Ovary (tissue), 9 donors: ENCODE measurements around the gene CACNB4. TPM values are rescaled to one million over a fixed set of nuclear protein-coding genes. Genes with fewer than 3 reads are reported as not detected.

ENCODE experiments used
- DNase-seq, 5 donors: peaks; one replicate each; pipeline ENCODE4 v3.0.0-alpha.2; 2019 to 2020
- H3K27ac ChIP-seq, 2 donors: fragments of 200-600 bp; one replicate each; pipeline versions ENCODE4 v1.5.1 to v1.8.0; 2019 to 2022
- H3K27me3 ChIP-seq: fragments of 200-600 bp; one replicate; pipeline ENCODE4 v1.8.0; 2022
- H3K36me3 ChIP-seq: fragments of 200-600 bp; sonication (generic); one replicate; pipeline ENCODE4 v1.5.1; 2019
- H3K4me1 ChIP-seq: one replicate; pipeline ENCODE4 v1.8.1; 2013; ENCODE audit warnings: mild to moderate bottlenecking, moderate library complexity; ENCODE audit not compliant: insufficient read depth
- H3K4me3 ChIP-seq: fragments of 200-600 bp; sonication (generic); one replicate; pipeline ENCODE4 v1.5.1; 2017
- H3K9me3 ChIP-seq, 2 donors: fragments of 200-600 bp in 1 of 2; sonication (generic) in 1 of 2; one replicate each; pipeline versions ENCODE4 v1.5.1 to v1.8.1; 2013 to 2019; ENCODE audit warnings: mild to moderate bottlenecking in 1 of 2, moderate library complexity in 1 of 2
- EP300 ChIP-seq: sonication (generic); formaldehyde crosslinking; IDR thresholded peaks from one replicate; pipeline ENCODE4 v1.6.1; 2017; ENCODE audit warnings: antibody characterized with exemption
- POLR2A ChIP-seq: fragments of 450-650 bp; IDR thresholded peaks from one replicate; pipeline ENCODE4 v1.6.1; 2017; ENCODE audit warnings: antibody characterized with exemption, mild to moderate bottlenecking, moderate library complexity
- WGBS, 3 donors: extraction: QIAGEN DNeasy Blood & Tissue Kit in 1 of 3; methylation state at CpG; one replicate each; pipeline versions ENCODE4 v1.1.5 to v1.1.7; 2013 to 2017; 5-methylcytosine and 5-hydroxymethylcytosine counted together
- intact Hi-C, 4 donors: fragments of 100-400 bp; cut with DNase I; formaldehyde crosslinking; loops; one replicate each; pipeline versions ENCODE4 v1.11.0 to v1.15.1; 2022 to 2023
- polyA plus RNA-seq, 2 donors: library from polyadenylated mRNA; stranded (reverse); fragments of 200-250 nt in 1 of 2; fragments of 350-450 nt in 1 of 2; fragmentation: Illumina TruSeq in 1 of 2; extraction: RNeasy Lipid Tissue Mini Kit (QIAGEN cat#74804) in 1 of 2; gene quantifications; one replicate each; pipeline ENCODE4 v1.2.3, GENCODE V29; 2013 to 2014
- total RNA-seq, 7 donors: library from RNA; depleted of rRNA in 2 of 7; stranded (reverse); fragments of >200 nt in 2 of 7; fragmentation: NEBNext Ultra II Directional in 3 of 7; extraction: Animal tissue kit (Norgen Biotek cat#: 25700) in 3 of 7; gene quantifications; one replicate each; pipeline versions ENCODE4 v1.1.0 to v1.2.4, GENCODE V29; 2016 to 2023
- TF ChIP-seq, protein P1 (sequence below), 3 donors: fragments of 450-650 bp in 2 of 3; fragments of 200-600 bp in 1 of 3; IDR thresholded peaks; one replicate each; pipeline versions ENCODE4 v1.5.1 to v1.8.0; 2016 to 2022; ENCODE audit warnings: antibody characterized with exemption in 3 of 3, mild to moderate bottlenecking in 1 of 3
- donor health status: DM: no; HTN: no; CAD: no; lungs with moderate emphysema.
- donor health status: DM: no; HTN: no; CAD: no.
- donor health status: Bipolar disorder and iron deficiency.
- donor health status: DM: yes; HTN: yes; CAD: no.
- donor health status: DM: no; HTN: no; CAD: no.
- donor health status: DM: yes; HTN: yes; CAD: no.

Gene CACNB4
- total and polyA plus RNA-seq, 9 donors = 0.23 to 1.9 (median 1.0) TPM

DNA sequence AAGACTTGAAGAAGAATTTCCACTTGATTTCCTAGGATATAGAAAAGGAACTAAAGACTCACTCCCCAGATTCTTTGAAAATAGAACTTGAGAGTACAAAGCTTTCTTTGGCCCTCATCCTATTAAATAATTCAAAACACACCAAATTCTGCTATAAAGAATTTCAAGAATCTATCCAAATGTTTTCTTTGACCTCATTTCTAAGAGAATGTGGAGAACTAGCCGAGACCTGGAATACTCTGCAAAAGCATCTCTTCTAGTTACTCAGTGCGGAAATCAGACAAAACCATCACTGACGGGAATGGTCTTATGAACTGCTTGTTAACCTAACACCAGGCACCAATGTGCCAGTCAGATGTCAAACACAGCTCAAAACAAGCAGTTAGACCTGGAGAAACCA lies 226.4 kb downstream of the CACNB4 start:
- DNase-seq = no peak
- TF ChIP-seq POLR2A (no peak), EP300 (no peak)
- TF ChIP-seq, protein P1, sequence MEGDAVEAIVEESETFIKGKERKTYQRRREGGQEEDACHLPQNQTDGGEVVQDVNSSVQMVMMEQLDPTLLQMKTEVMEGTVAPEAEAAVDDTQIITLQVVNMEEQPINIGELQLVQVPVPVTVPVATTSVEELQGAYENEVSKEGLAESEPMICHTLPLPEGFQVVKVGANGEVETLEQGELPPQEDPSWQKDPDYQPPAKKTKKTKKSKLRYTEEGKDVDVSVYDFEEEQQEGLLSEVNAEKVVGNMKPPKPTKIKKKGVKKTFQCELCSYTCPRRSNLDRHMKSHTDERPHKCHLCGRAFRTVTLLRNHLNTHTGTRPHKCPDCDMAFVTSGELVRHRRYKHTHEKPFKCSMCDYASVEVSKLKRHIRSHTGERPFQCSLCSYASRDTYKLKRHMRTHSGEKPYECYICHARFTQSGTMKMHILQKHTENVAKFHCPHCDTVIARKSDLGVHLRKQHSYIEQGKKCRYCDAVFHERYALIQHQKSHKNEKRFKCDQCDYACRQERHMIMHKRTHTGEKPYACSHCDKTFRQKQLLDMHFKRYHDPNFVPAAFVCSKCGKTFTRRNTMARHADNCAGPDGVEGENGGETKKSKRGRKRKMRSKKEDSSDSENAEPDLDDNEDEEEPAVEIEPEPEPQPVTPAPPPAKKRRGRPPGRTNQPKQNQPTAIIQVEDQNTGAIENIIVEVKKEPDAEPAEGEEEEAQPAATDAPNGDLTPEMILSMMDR (IDR thresholded peaks at IDR 0.05) = no peak
- no peak overlapping the region for H3K4me3 ChIP-seq
- no peaks in the 10 kb centered on the region for H3K9me3 ChIP-seq
- H3K36me3 ChIP-seq = no peaks in the 10 kb centered on the region
- WGBS, 3 donors = 32 to 40% (median 35%) methylated on average over 3 of the region's 3 CpGs
- no peak overlapping the region for H3K27ac ChIP-seq
- H3K4me1 ChIP-seq = no peaks in the 10 kb centered on the region
- H3K27me3 ChIP-seq = no peaks in the 10 kb centered on the region
- intact Hi-C loops = loop anchor here in 1 of 4 donors (10.0 kb wide), 1 partner anchor 258 kb away; no protein-coding TSS in a partner anchor

DNA sequence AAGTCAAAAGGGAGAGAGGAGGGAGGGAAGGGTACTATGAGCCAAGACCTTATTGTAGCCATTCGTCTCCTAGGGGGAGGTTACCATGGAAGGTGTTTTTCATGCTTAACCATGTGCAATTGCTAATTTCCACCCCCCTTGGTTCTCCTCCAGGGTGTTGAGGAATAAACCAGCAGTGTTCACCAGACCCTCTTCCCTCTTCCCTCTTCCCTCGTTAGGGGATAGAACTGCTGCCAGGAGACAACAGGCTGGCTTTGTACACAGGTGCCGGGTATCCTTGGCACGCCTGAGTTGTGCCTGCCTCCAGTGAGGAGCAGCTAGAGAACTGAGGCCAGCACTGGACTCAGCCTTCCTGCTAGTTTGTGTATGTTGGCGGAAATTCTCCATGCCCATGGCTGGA lies 229.6 kb downstream of the CACNB4 start:
- no peak for DNase-seq
- TF ChIP-seq, protein P1 (IDR thresholded peaks at IDR 0.05) = no peak
- TF ChIP-seq POLR2A (no peak), EP300 (no peak)
- Histone ChIP-seq H3K4me1 (no peaks in the 10 kb centered on the region), H3K36me3 (no peaks in the 10 kb centered on the region), H3K9me3 (no peaks in the 10 kb centered on the region), H3K27me3 (no peaks in the 10 kb centered on the region), H3K4me3 (no peak overlapping the region), H3K27ac (no peak overlapping the region)
- intact Hi-C loops = no loop called here
- 83 to 88% (median 86%) methylated on average over 5 of the region's 5 CpGs for WGBS, 3 donors

DNA sequence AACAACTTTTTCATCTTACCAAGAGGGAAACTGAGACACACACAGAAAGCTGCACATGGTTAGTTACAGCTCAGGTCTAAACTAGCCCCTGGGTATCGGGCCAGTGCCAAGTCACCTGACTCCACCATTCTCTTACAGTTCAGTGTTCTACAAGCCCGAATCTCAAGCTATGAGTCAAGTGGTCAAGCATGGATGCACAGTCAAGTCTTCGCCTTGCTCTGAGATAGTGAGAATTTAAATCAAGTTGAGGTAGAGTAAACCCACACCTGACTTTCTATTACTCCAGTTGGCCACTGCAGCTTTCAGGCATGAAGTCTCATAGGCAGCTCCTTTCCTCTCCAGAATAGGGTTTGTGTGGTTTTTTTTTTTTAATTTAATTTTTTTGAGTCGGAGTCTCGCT lies 236.1 kb downstream of the CACNB4 start:
- TF ChIP-seq, protein P1 (IDR thresholded peaks at IDR 0.05) = no peak
- TF ChIP-seq EP300 (no peak), POLR2A (no peak)
- no peaks in the 10 kb centered on the region for H3K27me3 ChIP-seq
- H3K27ac ChIP-seq = no peak overlapping the region
- intact Hi-C loops = no loop called here
- H3K9me3 ChIP-seq = no peaks in the 10 kb centered on the region
- no peak overlapping the region for H3K4me3 ChIP-seq
- no peak for DNase-seq
- no peaks in the 10 kb centered on the region for H3K4me1 ChIP-seq
- no peaks in the 10 kb centered on the region for H3K36me3 ChIP-seq
- WGBS, 3 donors = 93 to 96% (median 94%) methylated on average over 5 of the region's 5 CpGs

DNA sequence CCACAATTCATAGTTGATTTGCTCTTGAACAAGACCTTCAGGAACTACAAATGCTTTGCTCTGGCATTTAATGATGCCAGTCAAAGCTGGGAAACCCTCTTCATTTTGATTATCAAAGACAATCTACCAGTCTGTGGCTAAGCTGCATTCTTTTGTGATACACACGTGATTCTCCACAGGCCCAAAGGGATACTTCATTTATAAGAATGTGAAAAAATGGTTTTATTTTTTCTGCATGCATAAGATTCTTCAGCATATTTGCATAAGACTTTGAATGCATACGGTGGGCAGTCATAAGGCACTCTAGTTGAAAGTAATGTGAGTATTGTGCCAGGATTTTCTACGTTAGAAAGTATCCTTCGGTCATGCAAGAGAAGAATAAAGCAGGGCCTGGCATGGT lies 237.7 kb downstream of the CACNB4 start:
- H3K4me1 ChIP-seq = no peaks in the 10 kb centered on the region
- no peak for DNase-seq
- TF ChIP-seq POLR2A (no peak), EP300 (no peak)
- TF ChIP-seq, protein P1 (IDR thresholded peaks at IDR 0.05) = no peak
- no peak overlapping the region for H3K4me3 ChIP-seq
- 71 to 77% (median 73%) methylated on average over 4 of the region's 4 CpGs for WGBS, 3 donors
- no peaks in the 10 kb centered on the region for H3K36me3 ChIP-seq
- H3K27me3 ChIP-seq = no peaks in the 10 kb centered on the region
- no peak overlapping the region for H3K27ac ChIP-seq
- intact Hi-C loops = no loop called here
- H3K9me3 ChIP-seq = no peaks in the 10 kb centered on the region
